Activated CD4-positive, alpha-beta T cell treated with anti-CD3 and anti-CD28 coated beads for 24 hours (primary cell): Measurements from ENCODE around the gene SLC16A2.

Experiments
- DNase-seq, 2 donors: peaks; one replicate each; pipeline ENCODE4 v3.0.0-alpha.2; 2020; ENCODE audit warnings: low read depth in 2 of 2

SLC16A2 gene

GRCh38 chrX:74421036-74421739, at the start of gene SLC16A2:
Gene SLC16A2, plus strand, starts transcription at chrX:74421493. Its CDS starts 145 bp downstream, at chrX:74421638.
- peak in 1 of 2 donors; percentile 23 for DNase-seq

GRCh38 chrX:74372272-74372671, 49.0 kb upstream of the SLC16A2 start:
- no peak for DNase-seq

GRCh38 chrX:74377282-74377681, 44.0 kb upstream of the SLC16A2 start:
- DNase-seq, result no peak

- DNase-seq, result peak; percentile 43 to 57
Measured at GRCh38 chrX:74382613-74383012, 38.7 kb upstream of the SLC16A2 start.

GRCh38 chrX:74383611-74384010, 37.7 kb upstream of the SLC16A2 start:
- no peak for DNase-seq

- DNase-seq, result no peak
Measured at GRCh38 chrX:74389016-74389722, 32.1 kb upstream of the SLC16A2 start.

- no peak for DNase-seq
Measured at GRCh38 chrX:74395556-74395955, 25.7 kb upstream of the SLC16A2 start.

- DNase-seq, result no peak
Measured at GRCh38 chrX:74405973-74406489, 15.3 kb upstream of the SLC16A2 start.

GRCh38 chrX:74408304-74408703, 13.0 kb upstream of the SLC16A2 start:
- DNase-seq, result no peak

- no peak for DNase-seq
Measured at GRCh38 chrX:74419864-74420195, 1.5 kb upstream of the SLC16A2 start.

GRCh38 chrX:74420196-74421035, 877 bp upstream of the SLC16A2 start:
- no peak for DNase-seq

GRCh38 chrX:74421740-74422352, 553 bp downstream of the SLC16A2 start:
- no peak for DNase-seq

- no peak for DNase-seq
Measured at GRCh38 chrX:74422576-74423288, 1.4 kb downstream of the SLC16A2 start.

GRCh38 chrX:74423289-74423998, 2.2 kb downstream of the SLC16A2 start:
- DNase-seq, result no peak

GRCh38 chrX:74426071-74426470, 4.8 kb downstream of the SLC16A2 start:
- DNase-seq, result no peak

GRCh38 chrX:74426615-74427014, 5.3 kb downstream of the SLC16A2 start:
- DNase-seq, result no peak

- no peak for DNase-seq
Measured at GRCh38 chrX:74431797-74432196, 10.5 kb downstream of the SLC16A2 start.

GRCh38 chrX:74434336-74434735, 13.0 kb downstream of the SLC16A2 start:
- DNase-seq, result no peak

- DNase-seq, result no peak
Measured at GRCh38 chrX:74437530-74437929, 16.2 kb downstream of the SLC16A2 start.

GRCh38 chrX:74438764-74439163, 17.5 kb downstream of the SLC16A2 start:
- DNase-seq, result no peak

GRCh38 chrX:74445099-74445498, 23.8 kb downstream of the SLC16A2 start:
- no peak for DNase-seq
